ENCODE data around the gene ACER2.

ACER2 gene

DNA sequence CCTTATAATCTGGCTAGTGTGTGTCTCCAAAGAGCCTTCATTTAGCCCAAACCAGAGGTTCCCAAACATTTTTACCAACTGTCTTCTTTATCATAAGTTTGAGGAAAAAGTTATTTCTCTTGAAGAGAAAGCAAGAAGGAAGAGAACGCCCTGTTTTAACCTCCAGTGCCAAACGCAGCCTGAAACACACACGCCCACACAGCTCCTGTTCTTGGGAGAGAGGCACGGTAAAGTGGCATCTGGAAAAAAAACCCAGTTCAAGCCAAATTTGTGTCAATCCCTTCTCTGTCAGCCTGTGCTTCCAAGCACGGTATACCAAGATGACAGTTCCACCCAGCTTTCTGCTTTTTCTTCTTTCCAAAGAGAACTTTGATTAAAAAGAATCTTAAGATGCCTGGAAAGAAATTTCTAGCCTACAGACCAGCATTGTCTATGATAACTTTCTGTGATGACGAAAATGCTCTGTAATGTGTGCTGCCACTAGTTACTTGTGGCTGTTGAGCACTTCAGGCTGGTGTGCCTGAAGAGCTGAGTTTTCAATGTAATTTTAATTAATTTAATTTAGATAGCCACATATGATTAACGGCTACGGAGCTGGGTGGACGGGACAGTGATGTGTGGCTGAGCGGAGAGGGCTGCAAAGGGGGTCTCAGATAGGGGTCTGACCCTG, 62.3 kb downstream of the ACER2 start:
- H3K4me3 ChIP-seq (ENCODE audit: low read length): no peak overlapping the region
- DNase-seq (ENCODE audit: low read depth, low spot score): no peak

- peak; percentile 21 for DNase-seq (ENCODE audit: low read depth, low spot score)
- H3K4me3 ChIP-seq (ENCODE audit: low read length): no peak overlapping the region
Observed at GRCh38 chr9:19471737-19472648, 63.2 kb downstream of the ACER2 start.

GRCh38 chr9:19473605-19474004, 64.8 kb downstream of the ACER2 start:
- no peak for DNase-seq (ENCODE audit: low read depth, low spot score)
- H3K4me3 ChIP-seq (ENCODE audit: low read length): no peak overlapping the region

DNA sequence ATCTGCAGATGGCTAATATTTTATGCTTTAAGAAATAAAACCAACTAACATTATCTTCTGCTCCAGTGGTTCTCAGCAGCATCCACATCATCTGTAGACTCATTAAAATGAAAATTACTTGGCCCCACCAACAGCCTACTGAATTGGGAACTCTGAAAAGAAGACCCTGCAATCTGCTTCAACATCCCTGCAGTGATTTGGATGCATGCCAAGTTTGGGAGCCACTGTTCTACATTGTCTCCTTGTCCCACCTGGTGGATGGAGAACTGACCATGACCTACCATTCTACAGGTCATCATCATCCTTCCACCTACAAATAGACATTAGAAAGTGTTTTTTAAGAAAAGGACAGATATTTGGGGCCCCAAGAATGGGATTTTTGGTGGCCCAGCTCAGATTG, 71.1 kb downstream of the ACER2 start:
- DNase-seq (ENCODE audit: low read depth, low spot score): no peak
- H3K4me3 ChIP-seq (ENCODE audit: low read length): no peak overlapping the region

- DNase-seq (ENCODE audit: low read depth, low spot score): no peak
Observed at GRCh38 chr9:19480345-19480744, 71.5 kb downstream of the ACER2 start.

DNA sequence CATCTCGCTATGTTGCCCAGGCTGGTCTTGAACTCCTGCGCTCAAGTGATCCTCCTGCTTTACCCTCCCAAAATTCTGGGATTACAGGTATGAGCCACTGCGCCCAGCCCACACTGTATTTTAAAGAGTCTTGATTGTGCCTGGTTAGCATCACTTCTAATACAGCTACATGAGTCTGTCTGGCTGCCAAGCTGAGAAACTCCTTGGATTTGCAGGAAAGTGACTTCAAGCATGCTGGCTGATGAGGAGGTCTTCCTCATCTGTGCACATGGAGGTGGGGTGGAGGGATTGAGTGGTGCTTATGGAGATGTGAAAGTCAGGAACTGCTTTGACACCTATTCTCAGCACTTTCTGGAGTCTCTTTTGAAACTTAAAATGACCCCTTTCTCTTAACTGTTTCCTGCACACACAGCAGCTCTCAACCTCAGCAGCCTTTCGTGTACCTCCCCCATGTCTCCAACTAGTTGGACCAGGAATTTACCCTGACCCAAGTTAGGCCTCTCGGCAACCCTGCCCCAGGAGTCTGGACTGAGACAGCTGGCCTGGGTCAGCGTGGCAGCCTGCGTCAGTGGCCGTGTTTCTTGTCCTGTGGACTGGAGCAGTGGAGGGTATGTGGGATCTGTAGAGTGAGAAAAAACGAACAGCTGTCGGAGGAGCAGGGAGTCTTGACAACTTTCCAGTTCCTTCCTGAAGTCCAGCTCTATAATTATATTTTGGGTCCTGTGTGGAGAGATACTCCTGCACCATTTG, 72.5 kb downstream of the ACER2 start:
- H3K4me3 ChIP-seq (ENCODE audit: low read length): no peak overlapping the region
- no peak for DNase-seq (ENCODE audit: low read depth, low spot score)

More at GRCh38 chr9:19480345-19480744, 71.5 kb downstream of the ACER2 start:
- no peak overlapping the region for H3K4me3 ChIP-seq (ENCODE audit: low read length)

GRCh38 chr9:19481971-19482404, 73.2 kb downstream of the ACER2 start:
- DNase-seq (ENCODE audit: low read depth, low spot score): no peak

DNA sequence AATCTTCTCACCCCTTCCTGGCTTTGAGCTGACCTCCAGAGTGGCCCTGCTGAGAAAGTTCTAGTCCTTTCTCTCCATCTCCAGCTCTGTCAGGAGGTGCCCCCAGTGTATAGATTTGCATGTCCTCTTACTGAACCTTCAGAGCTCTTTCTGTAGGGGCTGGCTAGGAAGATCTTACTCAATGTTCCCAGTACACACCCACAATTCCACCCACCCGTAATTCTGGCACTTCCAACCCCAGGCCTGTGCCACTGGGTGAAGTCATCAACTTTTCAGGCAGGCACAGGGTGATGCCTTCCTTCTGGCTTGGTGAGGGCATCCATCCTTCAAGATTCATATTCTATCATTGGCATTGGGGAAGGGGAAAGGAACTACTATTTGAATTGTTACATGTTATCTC, 75.9 kb downstream of the ACER2 start:
- no peak overlapping the region for H3K4me3 ChIP-seq (ENCODE audit: low read length)
- DNase-seq (ENCODE audit: low read depth, low spot score): no peak

More at GRCh38 chr9:19481971-19482404, 73.2 kb downstream of the ACER2 start:
- H3K4me3 ChIP-seq (ENCODE audit: low read length): no peak overlapping the region

GRCh38 chr9:19485193-19485592, 76.4 kb downstream of the ACER2 start:
- no peak for DNase-seq (ENCODE audit: low read depth, low spot score)
- no peak overlapping the region for H3K4me3 ChIP-seq (ENCODE audit: low read length)

- no peak for DNase-seq (ENCODE audit: low read depth, low spot score)
- no peak overlapping the region for H3K4me3 ChIP-seq (ENCODE audit: low read length)
Observed at GRCh38 chr9:19486803-19487202, 78.0 kb downstream of the ACER2 start.

- no peak overlapping the region for H3K4me3 ChIP-seq (ENCODE audit: low read length)
- DNase-seq (ENCODE audit: low read depth, low spot score): no peak
Observed at GRCh38 chr9:19488721-19489120, 79.9 kb downstream of the ACER2 start.

- DNase-seq (ENCODE audit: low read depth, low spot score): no peak
- no peak overlapping the region for H3K4me3 ChIP-seq (ENCODE audit: low read length)
Observed at GRCh38 chr9:19490269-19490668, 81.5 kb downstream of the ACER2 start.

- no peak overlapping the region for H3K4me3 ChIP-seq (ENCODE audit: low read length)
- DNase-seq (ENCODE audit: low read depth, low spot score): no peak
Observed at GRCh38 chr9:19490828-19491227, 82.0 kb downstream of the ACER2 start.

GRCh38 chr9:19492775-19493173, 84.0 kb downstream of the ACER2 start:
- no peak for DNase-seq (ENCODE audit: low read depth, low spot score)
- no peak overlapping the region for H3K4me3 ChIP-seq (ENCODE audit: low read length)

- DNase-seq (ENCODE audit: low read depth, low spot score): peak; percentile 31
- no peak overlapping the region for H3K4me3 ChIP-seq (ENCODE audit: low read length)
Observed at GRCh38 chr9:19493174-19493811, 84.5 kb downstream of the ACER2 start.

GRCh38 chr9:19493876-19494275, 85.1 kb downstream of the ACER2 start:
- no peak overlapping the region for H3K4me3 ChIP-seq (ENCODE audit: low read length)

GRCh38 chr9:19495186-19496028, 86.6 kb downstream of the ACER2 start:
- DNase-seq (ENCODE audit: low read depth, low spot score): no peak
- H3K4me3 ChIP-seq (ENCODE audit: low read length): no peak overlapping the region

More at GRCh38 chr9:19493876-19494275, 85.1 kb downstream of the ACER2 start:
- DNase-seq (ENCODE audit: low read depth, low spot score): no peak

DNA sequence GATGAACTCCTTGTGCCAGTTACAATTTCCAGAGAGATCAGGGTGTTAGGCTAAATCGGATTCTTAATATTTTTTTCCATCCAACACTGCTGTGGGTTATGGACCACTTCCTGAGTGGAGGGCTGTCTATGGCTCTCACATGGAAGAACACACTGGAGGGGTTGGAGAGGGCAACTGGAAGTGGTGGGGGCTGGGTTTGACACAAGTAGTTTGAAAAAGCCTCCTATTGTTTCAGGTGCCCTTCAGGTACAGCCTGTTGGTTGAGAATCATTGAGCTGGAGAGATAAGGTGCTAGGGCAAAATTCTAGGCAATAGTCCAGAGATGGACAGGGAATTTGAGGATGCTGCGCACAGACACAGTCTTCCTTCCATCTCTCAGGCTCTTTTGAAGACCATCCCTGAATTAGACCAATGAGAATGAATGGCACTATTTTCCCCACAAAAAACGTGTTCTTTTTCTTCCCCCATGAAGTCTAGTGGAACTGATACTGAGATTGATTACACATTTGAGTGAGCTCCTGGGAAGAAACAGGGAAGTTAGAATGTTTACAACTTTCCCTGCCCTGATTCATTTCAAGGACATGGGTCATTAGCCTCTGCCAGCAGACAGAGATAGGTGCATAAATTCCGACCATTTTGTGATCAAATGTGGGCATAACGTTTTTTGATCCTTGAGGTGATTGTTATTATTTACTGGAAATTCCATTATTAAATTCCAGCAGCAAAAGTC, 87.7 kb downstream of the ACER2 start:
- DNase-seq (ENCODE audit: low read depth, low spot score): no peak
- H3K4me3 ChIP-seq (ENCODE audit: low read length): no peak overlapping the region
